GM12864 (cell line): ENCODE measurements around the gene GOLGA6C.
"Not testable (repeated sequence)": the region's sequence is repeated elsewhere in the genome, so short reads cannot be mapped to it uniquely, and the experiment has no call there.

ENCODE experiments used
- DNase-seq: peaks from one replicate; pipeline ENCODE4 v3.0.0-alpha.2; 2011; ENCODE audit warnings: low read depth
- H3K4me3 ChIP-seq: 2 replicates; pipeline ENCODE4 v1.5.1; 2011; ENCODE audit warnings: mild to moderate bottlenecking, low read depth, low read length, control low read depth
- TF ChIP-seq, protein P1 (sequence below): IDR thresholded peaks from 2 replicates; pipeline ENCODE4 v1.5.1; 2011; ENCODE audit warnings: low read depth, mild to moderate bottlenecking, moderate library complexity, low read length, control low read depth, inconsistent platforms; ENCODE audit errors: missing control alignments

GOLGA6C gene

GRCh38 chr15:75213768-75214221 lies 44.3 kb upstream of the GOLGA6C start:
- H3K4me3 ChIP-seq, result no peak overlapping the region
- DNase-seq, result no peak
- TF ChIP-seq, protein P1, sequence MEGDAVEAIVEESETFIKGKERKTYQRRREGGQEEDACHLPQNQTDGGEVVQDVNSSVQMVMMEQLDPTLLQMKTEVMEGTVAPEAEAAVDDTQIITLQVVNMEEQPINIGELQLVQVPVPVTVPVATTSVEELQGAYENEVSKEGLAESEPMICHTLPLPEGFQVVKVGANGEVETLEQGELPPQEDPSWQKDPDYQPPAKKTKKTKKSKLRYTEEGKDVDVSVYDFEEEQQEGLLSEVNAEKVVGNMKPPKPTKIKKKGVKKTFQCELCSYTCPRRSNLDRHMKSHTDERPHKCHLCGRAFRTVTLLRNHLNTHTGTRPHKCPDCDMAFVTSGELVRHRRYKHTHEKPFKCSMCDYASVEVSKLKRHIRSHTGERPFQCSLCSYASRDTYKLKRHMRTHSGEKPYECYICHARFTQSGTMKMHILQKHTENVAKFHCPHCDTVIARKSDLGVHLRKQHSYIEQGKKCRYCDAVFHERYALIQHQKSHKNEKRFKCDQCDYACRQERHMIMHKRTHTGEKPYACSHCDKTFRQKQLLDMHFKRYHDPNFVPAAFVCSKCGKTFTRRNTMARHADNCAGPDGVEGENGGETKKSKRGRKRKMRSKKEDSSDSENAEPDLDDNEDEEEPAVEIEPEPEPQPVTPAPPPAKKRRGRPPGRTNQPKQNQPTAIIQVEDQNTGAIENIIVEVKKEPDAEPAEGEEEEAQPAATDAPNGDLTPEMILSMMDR, result no peak

DNA sequence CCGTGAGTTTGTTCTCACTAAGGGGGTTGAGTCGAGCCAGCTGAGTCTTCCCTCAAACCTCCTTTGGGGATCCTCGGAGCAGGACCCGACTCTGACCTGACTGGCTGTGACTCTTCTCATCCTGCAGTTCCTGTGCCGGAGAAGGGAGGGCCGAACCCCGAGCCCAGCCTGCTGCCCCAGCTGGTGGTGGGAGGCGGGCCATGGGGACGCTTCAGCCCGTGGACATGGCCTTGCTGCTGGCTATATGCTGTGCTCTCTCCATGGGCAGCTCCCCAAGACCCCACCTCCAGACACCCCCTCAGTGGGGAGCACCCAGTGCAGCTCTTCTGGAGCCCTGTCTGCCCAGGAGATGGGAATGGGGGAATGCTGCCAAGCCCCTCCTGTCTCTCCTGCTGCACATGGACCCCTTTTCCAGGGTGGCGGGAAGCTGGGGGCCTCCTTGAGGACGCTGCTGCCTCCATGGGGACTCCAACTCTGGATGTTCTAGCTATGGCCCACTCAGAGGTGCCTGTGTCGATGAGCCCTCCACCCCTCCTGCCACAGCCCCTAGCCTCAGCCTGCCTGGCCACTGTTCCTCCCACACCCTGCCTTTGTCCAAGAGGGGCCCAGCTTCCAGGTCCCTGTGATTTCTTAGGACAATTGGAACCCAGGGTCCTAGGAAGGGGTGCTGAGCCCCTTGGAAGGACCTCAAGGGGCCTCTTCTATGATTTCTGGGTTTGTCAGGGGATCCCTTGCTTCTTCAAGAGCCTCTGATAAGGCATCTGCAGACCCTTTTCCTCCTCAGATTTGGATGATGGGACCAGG lies 43.6 kb upstream of the GOLGA6C start:
- DNase-seq, result no peak
- TF ChIP-seq, protein P1, result no peak
- H3K4me3 ChIP-seq, result no peak overlapping the region

DNA sequence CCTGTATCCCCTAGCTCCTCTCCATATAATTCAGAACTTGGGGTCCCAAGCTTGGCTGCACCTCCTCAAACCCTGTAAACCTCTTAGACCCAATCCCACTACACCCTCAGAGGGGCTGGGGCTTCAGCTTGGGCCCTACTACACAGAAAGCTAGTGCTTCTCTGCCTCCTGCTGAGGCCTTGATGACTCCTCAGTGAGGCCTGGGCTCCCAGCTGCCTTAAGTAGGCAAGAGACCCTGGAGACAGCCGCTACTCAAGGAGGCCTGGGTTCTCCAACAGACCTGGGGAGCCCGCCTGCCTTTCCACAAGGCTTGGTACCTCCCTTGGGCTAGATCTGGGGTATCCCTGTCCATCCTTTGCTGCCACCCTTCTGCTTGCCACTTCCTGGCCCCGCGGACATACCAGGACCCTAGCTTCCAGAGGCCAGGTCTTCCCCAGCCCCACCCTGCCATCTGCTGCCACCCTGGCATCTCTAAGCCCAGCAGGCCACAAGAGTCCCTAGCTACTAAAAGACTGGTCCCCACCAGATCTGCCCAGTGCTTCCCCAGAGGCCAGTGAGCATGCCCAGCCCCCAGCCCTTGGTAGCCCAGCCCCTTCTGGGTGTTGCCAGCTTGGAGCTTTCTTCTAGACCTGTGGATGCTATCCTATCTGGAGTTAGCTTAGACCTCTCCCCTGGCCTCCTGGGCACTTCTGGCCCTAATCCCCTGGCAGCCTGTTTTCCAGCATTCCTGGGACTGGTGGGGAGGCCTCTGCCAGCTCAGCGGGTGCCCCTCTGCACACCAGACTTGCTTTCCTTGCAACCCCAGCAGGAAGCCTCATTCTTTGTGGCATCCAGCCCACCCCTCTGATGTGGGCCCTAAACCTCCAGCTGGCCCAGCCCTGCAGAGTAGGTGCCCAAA lies 42.8 kb upstream of the GOLGA6C start:
- DNase-seq, result no peak
- no peak overlapping the region for H3K4me3 ChIP-seq
- TF ChIP-seq, protein P1, result no peak

- TF ChIP-seq, protein P1, result no peak
- DNase-seq, result no peak
- no peak overlapping the region for H3K4me3 ChIP-seq
Measured at GRCh38 chr15:75217012-75217411, 41.1 kb upstream of the GOLGA6C start.

GRCh38 chr15:75217574-75217973 lies 40.6 kb upstream of the GOLGA6C start:
- not testable (repeated sequence) for H3K4me3 ChIP-seq, DNase-seq

- DNase-seq, H3K4me3 ChIP-seq: not testable (repeated sequence)
Measured at GRCh38 chr15:75219507-75219929, 38.6 kb upstream of the GOLGA6C start.

GRCh38 chr15:75223688-75224087 lies 34.4 kb upstream of the GOLGA6C start:
- H3K4me3 ChIP-seq, result no peak overlapping the region
- TF ChIP-seq, protein P1, result no peak
- no peak for DNase-seq
